GM19025 (cell line): ENCODE data around the gene TRIM7.
A peak's percentile ranks its signal among the peaks of the same experiment; 100 is the strongest.
"Not testable (repeated sequence)": the region's sequence is repeated elsewhere in the genome, so short reads cannot be mapped to it uniquely, and the experiment has no call there.

Experiments used
- ATAC-seq: cut with Tn5 transposase; IDR thresholded peaks from one replicate; pipeline ENCODE4 v1.9.1; 2021; ENCODE audit warnings: mild to moderate bottlenecking, low read depth, moderate library complexity; ENCODE audit not compliant: unreplicated experiment

Gene TRIM7

GRCh38 chr5:181214249-181214648 is 9.3 kb upstream of the TRIM7 start:
- ATAC-seq, result not testable (repeated sequence)

GRCh38 chr5:181212934-181213333 is 7.9 kb upstream of the TRIM7 start:
- no peak for ATAC-seq

GRCh38 chr5:181212080-181212479 is 7.1 kb upstream of the TRIM7 start:
- no peak for ATAC-seq

GRCh38 chr5:181211208-181211607 is 6.2 kb upstream of the TRIM7 start:
- ATAC-seq, result no peak

- not testable (repeated sequence) for ATAC-seq
Observed at GRCh38 chr5:181210698-181211097, 5.7 kb upstream of the TRIM7 start.

- ATAC-seq, result not testable (repeated sequence)
Observed at GRCh38 chr5:181210148-181210547, 5.2 kb upstream of the TRIM7 start.

GRCh38 chr5:181209006-181209405 is 4.0 kb upstream of the TRIM7 start:
- not testable (repeated sequence) for ATAC-seq

- ATAC-seq, result no peak
Observed at GRCh38 chr5:181207960-181208253, 2.9 kb upstream of the TRIM7 start.

- peak; percentile 34 for ATAC-seq
Observed at GRCh38 chr5:181207214-181207959, 2.4 kb upstream of the TRIM7 start.

- no peak for ATAC-seq
Observed at GRCh38 chr5:181205761-181206649, 1.0 kb upstream of the TRIM7 start.

- ATAC-seq, result no peak
Observed at GRCh38 chr5:181204113-181204825, 727 bp downstream of the TRIM7 start.

- ATAC-seq, result no peak
Observed at GRCh38 chr5:181203777-181204112, 1.3 kb downstream of the TRIM7 start.

GRCh38 chr5:181203093-181203711 is 1.8 kb downstream of the TRIM7 start:
- no peak for ATAC-seq

- no peak for ATAC-seq
Observed at GRCh38 chr5:181200816-181201215, 4.2 kb downstream of the TRIM7 start.

- no peak for ATAC-seq
Observed at GRCh38 chr5:181199881-181200638, 4.9 kb downstream of the TRIM7 start.

GRCh38 chr5:181198905-181199519 is 6.0 kb downstream of the TRIM7 start:
- peak; percentile 85 for ATAC-seq

- ATAC-seq, result no peak
Observed at GRCh38 chr5:181198106-181198685, 6.8 kb downstream of the TRIM7 start.

GRCh38 chr5:181197326-181197951 is 7.6 kb downstream of the TRIM7 start:
- ATAC-seq, result no peak

- no peak for ATAC-seq
Observed at GRCh38 chr5:181195249-181195761, 9.7 kb downstream of the TRIM7 start.
